Measurements from ENCODE around the gene CPNE7.

- TF ChIP-seq POLR2AphosphoS5 (IDR thresholded peaks at IDR 0.05; ENCODE audit: low read depth, low read length) (no peak), CTCF (IDR thresholded peaks at IDR 0.05; ENCODE audit: control extremely low read depth in 1 of 3, insufficient read depth in 1 of 3, low read depth in 1 of 3, low read length in 3 of 3) (no peak)
Measured at GRCh38 chr16:89605186-89605970, 29.8 kb downstream of the CPNE7 start.

Measured in H1 (cell line).